Brain pericyte (primary cell): ENCODE data around the gene PPFIA2.

Experiments used
- DNase-seq: peaks from one replicate; pipeline ENCODE4 v3.0.0-alpha.2; 2012; ENCODE audit warnings: low read depth, low spot score

PPFIA2 gene

DNA sequence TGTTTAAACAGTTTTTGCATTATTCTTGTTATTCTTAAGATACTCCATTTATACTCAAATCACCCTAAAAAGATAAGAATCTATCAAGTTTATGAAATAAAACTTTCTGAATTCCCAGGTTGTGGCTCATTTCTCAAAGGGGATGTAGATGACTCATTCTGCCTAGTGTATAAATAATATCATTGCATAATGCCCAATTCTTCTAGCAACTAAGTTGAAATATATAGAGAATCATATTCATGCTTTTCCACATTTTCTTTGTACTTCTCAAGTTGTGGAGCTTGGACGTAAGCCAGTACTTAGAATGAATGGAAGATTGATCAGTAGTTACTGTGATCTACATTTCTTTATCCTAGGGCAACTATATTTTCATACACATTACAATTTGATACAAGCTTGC is 201.1 kb downstream of the PPFIA2 start:
- DNase-seq = peak; percentile 43

DNA sequence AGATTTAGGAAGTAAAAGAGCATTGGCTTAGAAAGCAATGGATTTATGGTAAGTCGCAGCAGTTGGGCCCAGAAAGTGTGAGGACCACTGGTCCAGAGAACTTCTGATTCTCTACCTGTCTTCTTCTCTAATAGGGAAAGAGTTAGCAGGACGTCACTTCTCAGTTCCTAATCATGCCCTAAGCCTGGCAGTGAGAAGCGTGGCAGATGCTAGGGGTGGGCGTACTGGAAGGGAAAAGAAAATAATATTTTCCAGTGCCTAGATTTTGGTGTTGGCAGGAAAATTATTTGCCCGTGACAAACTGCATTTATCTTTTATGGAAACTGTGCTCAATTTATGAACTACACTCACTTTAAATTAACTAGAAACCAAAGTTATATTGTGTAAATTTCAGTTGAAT is 212.3 kb downstream of the PPFIA2 start:
- DNase-seq = no peak

DNA sequence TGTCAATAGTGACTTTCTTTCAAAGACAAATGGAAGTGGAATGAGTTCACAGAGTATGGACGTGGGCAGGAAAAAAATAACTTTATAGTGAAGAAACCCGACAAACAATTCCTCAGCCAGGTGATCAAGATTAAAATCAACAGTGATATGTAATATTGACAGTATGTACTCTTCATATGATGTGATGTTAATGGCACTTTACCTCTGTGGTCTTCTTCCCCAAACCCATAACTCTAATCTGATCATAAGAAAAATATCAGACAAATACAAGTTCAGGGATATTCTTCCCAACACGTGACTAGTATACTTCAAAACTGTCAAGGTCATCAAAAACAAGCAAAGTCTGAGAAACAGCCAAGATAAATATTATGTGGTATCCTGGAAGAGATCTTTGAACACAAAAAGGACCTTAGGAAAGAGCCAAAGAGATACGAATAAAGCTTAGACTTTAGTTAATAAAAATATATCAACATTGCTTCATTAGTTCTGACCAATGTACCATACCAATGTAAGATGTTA is 215.5 kb downstream of the PPFIA2 start:
- DNase-seq = no peak

DNA sequence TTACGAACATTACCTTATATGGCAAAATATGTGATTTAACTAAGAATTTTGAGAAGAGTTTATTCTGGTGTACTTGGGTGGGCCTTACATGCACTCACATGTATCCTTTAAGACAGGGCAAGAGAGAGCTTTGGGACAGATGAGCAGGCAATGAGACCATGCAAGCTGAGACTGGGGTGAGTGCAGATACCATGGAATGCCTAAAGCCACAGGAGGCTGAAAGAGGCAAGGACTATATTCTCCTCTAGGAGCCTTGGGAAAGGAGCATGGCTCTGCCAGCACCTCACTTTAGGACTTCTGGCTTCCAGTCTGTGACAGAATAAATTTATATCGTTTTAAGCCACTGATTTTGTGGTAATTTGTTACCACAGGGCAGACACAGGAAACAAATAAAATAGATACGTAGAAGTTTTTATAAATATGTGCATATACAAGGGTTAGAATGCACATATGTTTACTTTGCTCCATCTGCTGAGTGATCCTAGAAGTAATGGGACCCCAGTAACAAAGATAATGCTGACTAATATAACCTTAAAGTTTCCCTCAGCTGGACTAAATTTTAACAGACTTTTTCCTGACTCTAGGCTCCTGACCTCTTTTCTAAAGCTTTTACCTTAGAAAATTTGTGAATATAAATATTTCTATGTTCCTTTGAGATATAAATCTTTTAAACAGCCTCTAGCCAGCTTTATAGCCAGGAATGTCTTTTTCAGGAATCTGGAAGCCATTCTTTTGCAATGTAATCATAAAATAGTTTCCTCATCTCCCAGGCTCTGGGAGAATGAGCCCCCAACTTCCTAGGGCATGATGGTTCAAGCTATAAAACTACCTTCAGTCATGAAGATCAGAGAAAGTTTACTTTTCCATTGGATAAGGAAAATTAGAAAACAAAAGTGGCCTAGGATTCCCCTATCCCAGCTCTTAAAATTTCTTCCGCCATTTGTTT is 216.8 kb downstream of the PPFIA2 start:
- DNase-seq = no peak

DNA sequence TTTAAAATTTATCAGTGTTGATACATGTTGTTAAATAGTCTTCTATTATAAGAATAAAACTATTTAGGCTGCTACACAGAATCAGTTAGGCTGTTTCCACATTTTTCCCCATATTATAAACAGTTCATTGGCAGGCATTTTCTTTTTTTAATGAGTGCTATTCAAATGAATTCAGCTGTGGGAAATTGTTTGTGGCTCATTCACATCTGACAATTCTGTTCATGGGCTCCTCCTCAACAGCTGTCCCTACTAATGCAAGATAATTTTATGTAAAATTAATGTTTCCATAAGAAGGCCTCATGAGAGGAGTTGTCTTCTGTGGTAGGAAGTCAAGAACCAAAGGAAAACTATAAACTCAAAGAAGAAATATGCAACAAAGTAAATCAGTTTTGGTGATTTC is 218.0 kb downstream of the PPFIA2 start:
- no peak for DNase-seq

DNA sequence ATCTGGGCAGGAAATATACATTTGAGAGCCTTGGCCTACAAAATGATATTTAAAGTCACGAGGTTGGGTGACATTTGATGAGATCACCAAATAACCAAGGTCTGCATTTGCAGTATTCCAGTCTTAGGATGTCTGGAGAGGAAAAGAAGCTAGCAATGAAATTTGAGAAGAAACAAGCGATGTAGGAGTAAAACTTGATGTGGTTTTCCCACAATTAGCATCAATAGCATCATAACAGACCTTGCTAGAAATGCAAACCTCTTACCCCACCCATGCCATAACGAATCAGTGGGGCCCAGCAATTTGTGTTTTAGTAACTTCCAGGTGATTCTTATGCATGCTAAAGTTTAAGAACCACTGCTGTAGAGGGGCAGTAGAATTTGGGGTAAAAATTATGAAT is 219.9 kb downstream of the PPFIA2 start:
- no peak for DNase-seq

DNA sequence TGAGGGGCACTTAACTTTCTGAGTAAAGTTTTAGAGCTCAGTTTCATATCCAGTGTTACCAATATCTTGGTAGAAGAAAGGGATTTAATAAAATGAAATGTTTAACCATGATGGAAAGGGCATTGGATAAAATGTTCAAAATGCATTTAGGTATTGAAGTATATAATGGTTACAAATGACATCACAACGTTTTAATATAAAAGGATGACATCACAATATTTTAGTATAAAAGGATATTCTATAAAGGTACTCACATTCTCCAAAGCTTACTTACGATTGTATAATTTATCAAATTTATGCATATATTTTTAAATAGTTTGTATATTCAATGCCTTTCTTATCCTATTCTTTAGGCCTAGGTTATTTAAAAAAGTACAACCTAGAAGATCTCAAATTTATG is 226.1 kb downstream of the PPFIA2 start:
- DNase-seq = no peak

DNA sequence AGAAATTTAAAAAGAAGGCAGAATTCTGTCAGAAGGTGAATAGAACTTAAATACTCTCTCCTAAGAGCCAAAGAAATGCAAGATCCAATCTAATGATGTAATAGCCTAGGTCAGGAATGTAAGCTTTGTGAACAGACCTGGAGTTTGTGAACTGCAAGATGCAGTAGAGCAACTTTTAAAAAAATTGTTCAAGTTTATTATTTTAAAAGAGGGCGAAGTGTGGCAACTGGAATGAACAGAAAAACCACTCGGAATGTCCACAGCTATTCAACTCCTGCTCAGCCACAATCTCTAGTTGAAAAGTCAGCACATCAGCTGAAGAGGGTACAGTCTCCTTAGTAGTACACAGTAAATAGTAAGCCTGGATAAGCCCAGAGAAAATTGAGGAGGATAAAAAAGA is 228.8 kb downstream of the PPFIA2 start:
- no peak for DNase-seq

DNA sequence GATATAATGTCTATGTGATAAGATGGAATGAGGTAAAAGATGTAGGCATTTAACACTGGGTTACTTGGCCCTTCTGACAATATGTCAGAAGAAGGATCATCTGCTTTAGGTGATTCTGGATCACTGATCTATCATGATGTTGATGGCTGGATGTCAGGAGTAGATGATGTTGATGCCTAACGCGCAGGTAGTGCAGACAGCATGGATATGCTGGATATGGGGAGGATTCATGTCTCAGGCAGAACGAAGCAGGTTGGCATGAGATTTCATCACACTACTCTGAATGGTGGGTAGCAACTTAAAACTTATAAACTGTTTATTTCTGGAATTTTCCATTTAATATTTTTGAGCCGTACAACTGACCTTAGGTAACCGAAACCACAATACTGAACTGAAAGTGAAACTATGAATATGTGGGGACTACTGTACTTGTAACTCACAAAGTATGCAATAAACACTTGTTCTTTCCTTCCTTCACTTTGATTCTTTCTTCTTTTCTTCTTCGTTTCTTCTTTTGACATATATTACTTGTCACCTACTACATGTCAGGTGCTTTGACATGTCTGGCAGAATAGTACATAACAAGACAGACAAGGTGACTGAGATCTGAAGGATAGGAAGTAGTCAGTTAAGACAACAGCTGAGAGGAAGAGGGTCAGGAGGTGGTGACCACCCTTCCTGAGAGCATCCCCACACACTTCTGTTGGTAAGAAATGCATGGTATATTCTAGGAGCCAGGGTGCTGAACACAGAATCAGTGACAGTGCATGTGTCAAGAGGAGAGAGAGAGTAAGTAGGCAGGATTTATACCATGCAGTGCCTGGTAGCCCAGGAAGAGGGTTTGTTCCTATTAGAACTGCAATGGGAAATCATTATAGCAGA is 238.8 kb downstream of the PPFIA2 start:
- DNase-seq = no peak

DNA sequence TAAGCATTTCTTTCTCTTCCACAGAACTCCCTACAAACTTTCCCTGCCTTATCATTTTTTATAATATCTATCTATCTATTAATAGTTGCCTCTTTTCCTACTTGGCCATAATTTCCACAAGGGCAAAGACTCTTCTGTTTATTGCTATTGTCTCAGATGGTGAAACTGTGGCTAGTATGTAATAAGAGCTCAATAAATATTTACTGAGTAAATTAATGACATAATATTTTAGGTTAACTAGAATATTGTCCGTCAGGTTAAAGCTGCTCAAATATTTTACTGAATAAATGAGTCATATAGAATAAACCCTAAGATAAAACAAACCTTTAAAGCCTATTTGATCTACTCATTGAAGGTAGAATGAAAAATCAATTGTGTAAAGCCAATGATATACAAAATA is 240.5 kb downstream of the PPFIA2 start:
- DNase-seq = no peak

DNA sequence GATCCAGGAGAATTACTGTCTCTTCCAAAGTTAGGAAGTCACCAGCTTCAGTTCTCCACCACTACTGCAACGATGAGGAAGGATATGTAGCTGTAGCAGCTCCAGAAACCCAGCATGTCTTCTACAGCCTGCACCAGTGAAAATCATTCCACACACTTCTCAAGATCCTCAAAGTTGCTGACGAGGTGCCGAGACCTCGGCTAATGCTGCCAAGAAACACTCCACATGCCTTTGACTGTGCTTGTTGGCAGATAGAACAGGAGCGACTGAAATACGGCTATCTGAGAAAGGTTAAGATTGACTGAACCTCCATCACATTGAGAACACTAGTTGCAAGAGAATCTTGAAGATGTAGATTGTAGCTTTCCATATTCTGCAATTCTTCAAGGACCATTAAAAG is 241.9 kb downstream of the PPFIA2 start:
- no peak for DNase-seq

DNA sequence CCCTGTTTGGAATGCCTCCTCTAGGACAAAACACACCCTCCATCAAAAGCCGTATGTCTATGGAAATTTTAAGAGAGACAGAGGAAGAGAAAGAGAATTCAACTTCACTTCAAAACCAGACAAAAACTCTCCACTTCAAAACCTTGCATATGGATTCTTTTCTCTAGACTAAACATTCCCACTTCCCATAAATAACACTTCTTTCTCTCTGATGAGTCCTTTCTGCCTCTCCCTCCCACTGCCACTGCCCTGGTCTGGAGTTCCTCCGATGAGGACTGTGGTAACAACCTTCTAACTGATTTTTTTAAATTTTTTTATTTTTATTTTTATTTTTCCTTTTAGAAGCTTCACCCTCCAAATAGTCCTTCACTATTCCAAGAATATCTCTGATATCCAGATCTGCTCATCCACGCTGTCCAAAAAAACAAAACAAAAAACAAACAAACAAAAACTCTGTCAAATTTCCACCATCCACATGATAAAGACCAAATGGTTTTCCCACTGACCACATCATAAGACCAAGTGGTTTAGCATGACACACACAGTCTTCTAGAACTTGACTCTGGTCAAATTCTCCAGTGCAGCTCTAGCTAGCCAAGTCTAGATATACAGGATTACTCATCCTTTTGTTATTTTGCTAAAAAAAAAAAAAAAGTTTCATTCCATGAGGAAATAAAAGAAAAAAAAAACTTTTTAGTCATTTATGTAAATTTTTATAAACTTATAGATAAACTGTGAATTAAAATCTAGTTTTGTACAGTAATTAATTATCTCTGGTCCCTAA is 256.0 kb downstream of the PPFIA2 start:
- peak; percentile 33 for DNase-seq

DNA sequence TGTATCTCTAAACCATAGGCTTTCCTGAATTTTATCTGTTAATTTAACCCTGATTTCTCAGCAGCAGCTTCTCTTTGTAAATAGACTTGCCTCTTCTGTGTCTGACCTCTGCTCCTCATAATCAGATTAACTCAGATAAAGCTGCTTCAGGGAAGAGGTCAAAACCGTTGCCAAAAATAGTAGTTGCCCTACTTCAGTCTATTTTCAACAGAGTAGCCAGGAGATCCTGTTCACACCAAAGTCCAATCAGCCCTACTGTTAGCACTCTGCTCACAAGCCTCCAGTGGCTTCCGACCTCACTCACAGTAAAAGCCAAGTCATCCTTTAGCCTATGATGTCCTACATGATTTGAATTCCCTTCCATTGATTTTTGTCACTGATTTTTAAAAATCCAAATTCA is 258.4 kb downstream of the PPFIA2 start:
- no peak for DNase-seq

DNA sequence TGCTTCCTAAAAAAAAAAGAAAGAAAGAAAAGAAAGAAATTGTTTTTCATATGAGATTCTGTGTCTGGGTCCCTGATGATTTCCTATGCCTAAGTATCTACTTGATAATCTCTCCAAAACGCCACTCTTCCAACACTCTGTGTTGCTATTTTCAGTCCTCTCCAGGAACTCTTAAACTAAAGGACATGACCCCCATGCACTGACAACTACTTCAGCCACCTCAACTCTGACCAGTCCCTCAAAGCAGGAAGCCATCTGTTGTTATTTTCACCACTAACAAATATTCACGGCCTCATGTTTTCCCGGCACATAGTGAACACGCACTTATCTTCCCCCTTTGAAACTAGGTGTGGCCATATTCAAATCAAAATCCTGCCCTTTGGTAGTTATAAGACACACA is 259.3 kb downstream of the PPFIA2 start:
- no peak for DNase-seq

DNA sequence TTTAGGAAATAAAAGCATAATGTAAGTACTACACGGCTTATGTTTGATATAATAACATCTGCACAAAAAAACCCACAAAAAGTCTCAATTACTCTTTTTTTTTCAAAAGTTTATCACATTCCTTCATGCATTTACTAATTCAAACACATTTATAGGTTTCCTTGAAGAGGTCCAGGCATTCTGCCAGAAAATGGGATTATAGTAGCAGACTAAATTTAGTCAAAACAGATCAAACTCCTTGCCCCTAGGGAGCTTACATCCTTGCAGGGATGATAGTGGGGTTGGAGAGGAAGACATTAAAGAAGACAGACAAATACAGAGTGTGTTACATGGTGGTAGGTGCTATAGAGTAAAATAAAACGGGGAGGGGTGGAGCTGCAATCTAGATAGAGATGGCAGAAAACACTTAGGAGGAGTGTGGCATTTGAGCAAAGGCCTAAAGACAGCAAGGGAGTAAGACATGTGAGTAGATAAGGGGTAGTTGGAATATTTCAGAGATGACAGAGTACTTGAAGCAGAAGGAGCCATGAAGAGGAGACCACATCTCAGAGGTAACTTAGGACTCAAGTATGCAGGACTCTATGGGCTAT is 266.9 kb downstream of the PPFIA2 start:
- no peak for DNase-seq

DNA sequence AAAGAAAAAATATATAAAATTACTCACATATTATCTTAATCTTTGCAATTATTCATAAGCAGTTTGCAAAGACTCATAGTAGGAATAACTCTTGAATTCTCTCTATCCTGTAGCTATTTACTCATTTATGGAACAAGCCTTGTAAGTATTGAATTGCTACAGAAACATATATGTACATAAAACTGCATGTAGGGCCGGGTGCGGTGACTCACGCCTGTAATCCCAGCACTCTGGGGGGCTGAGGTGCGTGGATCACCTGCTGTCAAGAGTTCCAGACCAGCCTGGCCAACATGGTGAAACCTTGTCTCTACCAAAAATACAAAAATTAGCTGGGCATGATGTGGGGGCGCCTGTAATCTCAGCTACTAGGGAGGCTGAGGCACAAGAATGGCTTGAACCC is 286.2 kb downstream of the PPFIA2 start:
- DNase-seq = no peak

DNA sequence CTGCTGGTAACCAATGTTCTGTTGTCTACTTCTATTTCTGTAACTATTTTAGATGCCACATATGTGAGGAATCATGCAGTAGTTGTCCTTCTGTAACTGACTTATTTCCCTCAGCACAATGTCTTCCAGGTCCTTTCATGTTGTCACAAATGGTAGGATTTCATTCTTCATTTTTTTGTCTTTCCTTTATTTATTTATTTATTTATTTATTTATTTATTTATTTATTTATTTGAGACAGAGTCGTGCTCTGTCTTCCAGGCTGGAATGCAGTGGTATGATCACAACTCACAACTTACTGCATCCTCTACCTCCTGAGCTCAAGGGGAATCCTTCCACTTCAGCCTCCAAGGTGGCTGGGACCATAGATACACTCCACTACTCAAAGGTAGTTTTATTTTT is 288.2 kb downstream of the PPFIA2 start:
- DNase-seq = no peak

DNA sequence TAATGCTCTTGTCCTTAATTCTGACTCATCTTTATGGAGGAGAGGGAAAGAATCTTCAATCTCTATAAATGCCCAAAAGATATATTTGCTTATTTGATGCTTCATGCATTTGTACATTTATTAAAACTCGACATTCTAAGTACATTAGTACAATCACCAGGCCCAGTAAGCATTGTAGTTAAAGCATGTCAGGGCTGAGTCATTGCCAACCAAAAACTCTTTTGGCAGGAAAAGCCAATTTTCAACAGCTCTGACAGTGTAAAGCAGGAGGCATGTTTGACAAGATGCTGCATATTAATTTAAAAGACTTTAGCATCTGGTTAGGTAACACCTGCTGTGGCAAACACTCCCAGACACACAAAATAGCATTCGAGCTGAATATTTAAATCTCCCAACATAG is 290.9 kb downstream of the PPFIA2 start:
- DNase-seq = no peak

DNA sequence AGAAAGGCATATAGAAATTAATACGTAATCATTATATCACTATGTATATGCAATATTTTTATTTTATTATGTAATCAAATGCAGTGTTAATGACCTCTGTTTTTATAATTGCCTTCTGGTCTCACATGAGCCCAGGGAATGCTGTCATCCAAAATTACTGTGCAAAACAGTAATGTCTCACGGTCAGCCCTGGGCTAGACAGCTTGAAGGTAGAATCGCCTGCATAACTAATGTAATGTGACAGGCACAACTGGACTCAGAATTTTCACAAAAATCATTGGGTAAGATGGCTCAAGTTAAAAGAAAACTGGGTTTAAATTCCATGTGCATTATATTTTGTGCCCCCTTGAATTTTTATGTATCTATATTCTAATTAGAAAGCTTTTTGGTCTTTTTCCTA is 293.3 kb downstream of the PPFIA2 start:
- no peak for DNase-seq

DNA sequence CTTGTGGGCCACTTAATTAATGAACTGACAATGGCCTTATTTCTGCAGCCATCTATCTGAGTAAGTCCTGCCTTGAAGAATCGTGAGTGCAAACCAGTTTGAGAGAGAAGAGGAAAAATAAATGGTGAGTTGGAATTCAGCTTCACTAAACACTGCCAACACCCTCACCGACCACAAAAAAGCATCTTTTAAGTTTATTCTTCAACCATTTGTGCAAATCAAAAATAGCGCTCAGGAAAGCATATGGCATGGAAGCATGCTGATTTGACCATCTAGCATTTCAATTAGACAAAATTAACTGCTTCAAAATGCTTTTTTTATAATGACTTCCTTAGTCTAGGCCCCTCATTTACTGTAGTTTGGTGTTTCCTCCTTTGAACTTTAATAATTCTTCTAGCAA is 294.0 kb downstream of the PPFIA2 start:
- no peak for DNase-seq

DNA sequence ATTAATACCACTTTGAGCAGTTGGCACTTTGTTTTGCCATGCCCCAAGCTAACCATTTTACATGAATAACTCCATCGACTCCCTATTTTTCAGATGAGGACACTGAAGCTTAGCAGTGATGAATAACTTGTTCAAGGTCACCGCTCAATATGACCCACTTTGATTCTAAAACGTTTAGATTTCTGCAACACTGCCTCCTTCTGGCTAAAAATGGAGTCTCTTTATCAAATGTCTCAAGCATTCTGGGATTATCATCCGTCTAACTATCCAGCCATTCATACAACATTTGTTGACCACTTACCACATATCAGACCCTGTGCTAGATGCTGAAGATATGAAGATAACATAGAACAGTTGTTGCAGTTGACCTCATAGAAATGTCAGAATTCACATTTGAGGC is 298.0 kb downstream of the PPFIA2 start:
- no peak for DNase-seq
